Tibial artery (tissue), 4 donors: Measurements from ENCODE around the gene SLC17A1.

ENCODE experiments used
- DNase-seq, 2 donors: peaks; one replicate each; pipeline ENCODE4 v3.0.0-alpha.2; 2019
- H3K27ac ChIP-seq, 2 donors: fragments of 200-600 bp; sonication (generic) in 1 of 2; 1 replicate in 1 of 2; 2 replicates in 1 of 2; pipeline ENCODE4 v1.5.1; 2018 to 2019; ENCODE audit warnings: mild to moderate bottlenecking in 1 of 2
- H3K27me3 ChIP-seq, 2 donors: fragments of 200-600 bp; sonication (generic) in 1 of 2; one replicate each; pipeline versions ENCODE4 v1.5.1 to v1.6.0; 2016 to 2019
- H3K36me3 ChIP-seq, 3 donors: fragments of 200-600 bp; sonication (generic) in 2 of 3; one replicate each; pipeline ENCODE4 v1.5.1; 2016 to 2019; ENCODE audit warnings: mild to moderate bottlenecking in 2 of 3
- H3K4me1 ChIP-seq, 4 donors: fragments of 200-600 bp; sonication (generic) in 2 of 4; 1 replicate in 3 of 4; 2 replicates in 1 of 4; pipeline ENCODE4 v1.5.1; 2016 to 2019
- H3K4me3 ChIP-seq, 2 donors: fragments of 200-600 bp; sonication (generic) in 1 of 2; 1 replicate in 1 of 2; 2 replicates in 1 of 2; pipeline ENCODE4 v1.5.1; 2018 to 2019; ENCODE audit warnings: mild to moderate bottlenecking in 2 of 2
- H3K9me3 ChIP-seq, 3 donors: fragments of 200-600 bp; sonication (generic) in 1 of 3; one replicate each; pipeline ENCODE4 v1.5.1; 2016 to 2019
- intact Hi-C: fragments of 100-400 bp; cut with DNase I; formaldehyde crosslinking; loops from one replicate; pipeline ENCODE4 v1.15.0; 2023; ENCODE audit warnings: low total_unique reads
- TF ChIP-seq, protein P1 (sequence below), 2 experiments: fragments of 200-600 bp in 1 of 2; fragments of 450-650 bp in 1 of 2; IDR thresholded peaks; one replicate each; pipeline ENCODE4 v1.5.1; 2017 to 2019; ENCODE audit warnings: antibody characterized with exemption in 2 of 2, mild to moderate bottlenecking in 1 of 2, moderate library complexity in 1 of 2

Gene SLC17A1

GRCh38 chr6:25842526-25842925 lies 10.7 kb upstream of the SLC17A1 start:
- no peak overlapping the region for H3K4me3 ChIP-seq
- DNase-seq, result no peak
- TF ChIP-seq, protein P1, sequence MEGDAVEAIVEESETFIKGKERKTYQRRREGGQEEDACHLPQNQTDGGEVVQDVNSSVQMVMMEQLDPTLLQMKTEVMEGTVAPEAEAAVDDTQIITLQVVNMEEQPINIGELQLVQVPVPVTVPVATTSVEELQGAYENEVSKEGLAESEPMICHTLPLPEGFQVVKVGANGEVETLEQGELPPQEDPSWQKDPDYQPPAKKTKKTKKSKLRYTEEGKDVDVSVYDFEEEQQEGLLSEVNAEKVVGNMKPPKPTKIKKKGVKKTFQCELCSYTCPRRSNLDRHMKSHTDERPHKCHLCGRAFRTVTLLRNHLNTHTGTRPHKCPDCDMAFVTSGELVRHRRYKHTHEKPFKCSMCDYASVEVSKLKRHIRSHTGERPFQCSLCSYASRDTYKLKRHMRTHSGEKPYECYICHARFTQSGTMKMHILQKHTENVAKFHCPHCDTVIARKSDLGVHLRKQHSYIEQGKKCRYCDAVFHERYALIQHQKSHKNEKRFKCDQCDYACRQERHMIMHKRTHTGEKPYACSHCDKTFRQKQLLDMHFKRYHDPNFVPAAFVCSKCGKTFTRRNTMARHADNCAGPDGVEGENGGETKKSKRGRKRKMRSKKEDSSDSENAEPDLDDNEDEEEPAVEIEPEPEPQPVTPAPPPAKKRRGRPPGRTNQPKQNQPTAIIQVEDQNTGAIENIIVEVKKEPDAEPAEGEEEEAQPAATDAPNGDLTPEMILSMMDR (IDR thresholded peaks at IDR 0.05), result no peak
- no peak overlapping the region for H3K27ac ChIP-seq
- no peaks in the 10 kb centered on the region for H3K36me3 ChIP-seq
- no peaks in the 10 kb centered on the region for H3K27me3 ChIP-seq
- no peaks in the 10 kb centered on the region for H3K9me3 ChIP-seq
- no peaks in the 10 kb centered on the region for H3K4me1 ChIP-seq
- intact Hi-C loops, result no loop called here

GRCh38 chr6:25835442-25836283 lies 3.8 kb upstream of the SLC17A1 start:
- Histone ChIP-seq H3K27ac (no peak overlapping the region), H3K9me3 (no peaks in the 10 kb centered on the region), H3K27me3 (peaks cover 0 to 1% of the 10 kb centered on the region in 2 donors), H3K4me3 (no peak overlapping the region), H3K4me1 (no peaks in the 10 kb centered on the region), H3K36me3 (no peaks in the 10 kb centered on the region)
- TF ChIP-seq, protein P1 (IDR thresholded peaks at IDR 0.05), result no peak
- DNase-seq, result no peak
- intact Hi-C loops, result no loop called here

DNA sequence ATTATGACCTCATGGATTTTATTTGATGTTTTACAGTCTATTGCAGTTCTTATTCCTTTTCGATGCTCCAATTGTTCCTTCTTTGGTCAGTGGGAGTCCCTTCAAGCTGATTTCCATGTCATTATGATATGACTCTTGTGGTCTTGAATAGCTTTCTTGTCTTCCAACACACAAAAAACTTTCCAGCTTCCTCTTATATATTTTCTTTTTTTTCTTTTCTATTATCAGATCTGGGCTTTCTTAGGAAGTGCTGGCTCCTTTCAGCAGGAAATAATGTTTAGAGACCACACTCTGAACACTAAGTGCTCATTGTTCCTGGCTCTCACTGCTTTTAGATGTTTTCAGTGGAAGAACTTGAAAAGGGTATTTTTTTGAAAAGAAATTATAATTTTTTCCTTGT lies 3.1 kb upstream of the SLC17A1 start:
- Histone ChIP-seq H3K4me3 (no peak overlapping the region), H3K4me1 (no peaks in the 10 kb centered on the region), H3K36me3 (no peaks in the 10 kb centered on the region), H3K27me3 (peaks cover 0 to 7% of the 10 kb centered on the region in 2 donors), H3K27ac (no peak overlapping the region), H3K9me3 (no peaks in the 10 kb centered on the region)
- intact Hi-C loops, result no loop called here
- TF ChIP-seq, protein P1 (IDR thresholded peaks at IDR 0.05), result no peak
- DNase-seq, result no peak

DNA sequence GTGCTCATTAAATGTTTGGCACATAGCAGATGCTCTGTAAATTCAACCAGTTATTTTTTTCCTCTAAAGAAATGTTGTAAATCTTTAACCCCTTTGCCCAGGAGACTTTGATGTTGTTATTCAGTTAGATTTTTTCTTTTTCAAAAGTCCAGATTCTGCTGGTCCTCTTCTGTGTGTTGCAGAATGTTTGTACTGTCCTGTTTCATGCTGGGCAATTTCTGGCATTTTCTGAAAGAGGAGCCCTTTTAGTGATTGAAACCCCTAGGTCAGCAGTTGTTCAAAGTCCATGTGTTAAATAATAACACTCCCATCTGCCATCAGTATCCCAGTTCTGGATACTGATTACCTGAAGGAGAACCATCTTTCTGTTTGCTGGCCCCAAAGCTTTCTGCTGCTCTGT lies 1.3 kb upstream of the SLC17A1 start:
- Histone ChIP-seq H3K4me3 (no peak overlapping the region), H3K4me1 (no peaks in the 10 kb centered on the region), H3K27ac (no peak overlapping the region), H3K36me3 (no peaks in the 10 kb centered on the region), H3K9me3 (no peaks in the 10 kb centered on the region), H3K27me3 (peaks cover 0 to 7% of the 10 kb centered on the region in 2 donors)
- no peak for DNase-seq
- TF ChIP-seq, protein P1 (IDR thresholded peaks at IDR 0.05), result no peak
- intact Hi-C loops, result no loop called here

DNA sequence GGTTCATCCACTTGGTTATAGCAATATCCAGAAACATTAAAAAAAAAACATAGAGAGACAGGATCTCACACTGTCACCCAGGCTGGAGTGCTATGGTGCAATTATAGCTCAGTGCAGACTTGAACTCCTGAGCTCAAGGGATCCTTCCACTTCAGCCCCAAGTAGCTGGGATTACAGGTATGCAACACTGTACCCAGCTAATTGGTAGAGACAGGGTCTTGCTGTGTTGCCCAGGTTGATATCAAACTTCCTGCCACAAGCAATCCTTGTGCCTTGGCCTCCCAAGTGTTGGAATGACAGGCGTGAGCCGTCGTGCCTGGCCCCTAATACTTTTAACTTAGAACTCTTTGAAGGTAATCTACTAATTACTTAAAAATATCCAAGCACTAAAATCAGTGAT lies 818 bp upstream of the SLC17A1 start:
- Histone ChIP-seq H3K27me3 (peaks cover 0 to 7% of the 10 kb centered on the region in 2 donors), H3K27ac (no peak overlapping the region), H3K4me1 (no peaks in the 10 kb centered on the region), H3K36me3 (no peaks in the 10 kb centered on the region), H3K9me3 (no peaks in the 10 kb centered on the region), H3K4me3 (no peak overlapping the region)
- DNase-seq, result no peak
- intact Hi-C loops, result no loop called here
- TF ChIP-seq, protein P1 (IDR thresholded peaks at IDR 0.05), result no peak
